GM23338 (cell line): ENCODE results near the gene FNDC3A. TPM values are rescaled to one million over a fixed set of nuclear protein-coding genes. Genes with fewer than 3 reads are reported as not detected.

Experiments used
- ATAC-seq: fragments of 200-7000 bp; cut with Tn5 transposase; 3 replicates; pipeline ENCODE4 v1.9.1; 2020
- DNase-seq: peaks from one replicate; pipeline ENCODE4 v3.0.0-alpha.2; 2015; ENCODE audit warnings: low spot score
- H2AFZ ChIP-seq: fragments of 200-600 bp; sonication (generic); 2 replicates; pipeline ENCODE4 v1.8.0; 2016; ENCODE audit warnings: antibody characterized with exemption, mild to moderate bottlenecking, moderate library complexity
- H3F3A ChIP-seq: fragments of 200-600 bp; sonication (generic); replicated peaks from 2 replicates; pipeline ENCODE4 v1.8.0; 2017; ENCODE audit warnings: antibody characterized with exemption, mixed run types, low read depth
- H3K27ac ChIP-seq: fragments of 200-600 bp; sonication (generic); 2 replicates; pipeline ENCODE4 v1.6.1; 2016; ENCODE audit warnings: low read depth
- H3K27me3 ChIP-seq: fragments of 200-600 bp; sonication (generic); 2 replicates; pipeline ENCODE4 v1.8.0; 2016; ENCODE audit warnings: mild to moderate bottlenecking, mixed run types, moderate library complexity; ENCODE audit not compliant: insufficient read depth
- H3K36me3 ChIP-seq: fragments of 200-600 bp; sonication (generic); 2 replicates; pipeline ENCODE4 v1.8.0; 2016; ENCODE audit warnings: mild to moderate bottlenecking; ENCODE audit not compliant: insufficient read depth
- H3K4me1 ChIP-seq: fragments of 200-600 bp; sonication (generic); 2 replicates; pipeline ENCODE4 v1.8.0; 2016; ENCODE audit warnings: mild to moderate bottlenecking, moderate library complexity; ENCODE audit not compliant: insufficient read depth
- H3K4me2 ChIP-seq: fragments of 200-600 bp; sonication (generic); 2 replicates; pipeline ENCODE4 v1.7.1; 2017; ENCODE audit warnings: mixed run types
- H3K4me3 ChIP-seq: fragments of 200-600 bp; sonication (generic); 2 replicates; pipeline ENCODE4 v1.6.1; 2016; ENCODE audit warnings: mixed run types
- H3K79me2 ChIP-seq: fragments of 200-600 bp; sonication (generic); replicated peaks from 2 replicates; pipeline ENCODE4 v1.8.0; 2017; ENCODE audit warnings: mild to moderate bottlenecking; ENCODE audit not compliant: insufficient read depth
- H3K9me2 ChIP-seq: fragments of 200-600 bp; sonication (generic); 2 replicates; pipeline ENCODE4 v1.8.0; 2017; ENCODE audit not compliant: insufficient read depth
- H4K20me1 ChIP-seq: fragments of 200-600 bp; sonication (generic); replicated peaks from 2 replicates; pipeline ENCODE4 v1.8.0; 2017; ENCODE audit warnings: mild to moderate bottlenecking; ENCODE audit not compliant: insufficient read depth
- H3K27ac Mint-ChIP-seq: 2 replicates; pipeline ENCODE4 v1.8.0; 2020; ENCODE audit warnings: inconsistent platforms, mild to moderate bottlenecking, moderate library complexity, mixed read lengths
- H3K27me3 Mint-ChIP-seq: 3 replicates; pipeline ENCODE4 v1.8.0; 2022; ENCODE audit warnings: low read depth, mild to moderate bottlenecking, moderate library complexity, mixed read lengths, inconsistent platforms; ENCODE audit not compliant: insufficient read depth, poor library complexity
- H3K36me3 Mint-ChIP-seq: 3 replicates; pipeline ENCODE4 v1.8.0; 2021; ENCODE audit warnings: low read depth, mild to moderate bottlenecking, inconsistent platforms, moderate library complexity, mixed read lengths
- H3K4me1 Mint-ChIP-seq: 3 replicates; pipeline ENCODE4 v1.8.0; 2020; ENCODE audit warnings: mild to moderate bottlenecking, inconsistent platforms, mixed read lengths
- H3K4me3 Mint-ChIP-seq: 3 replicates; pipeline ENCODE4 v1.8.0; 2021; ENCODE audit warnings: moderate library complexity, mild to moderate bottlenecking, inconsistent platforms, mixed read lengths
- H3K9me3 Mint-ChIP-seq: 3 replicates; pipeline ENCODE4 v1.8.0; 2020; ENCODE audit warnings: moderate library complexity, mild to moderate bottlenecking, inconsistent platforms, mixed read lengths
- CREB1 ChIP-seq: fragments of 250-450 bp; sonication (Bioruptor Pico); IDR thresholded peaks from 2 replicates; pipeline ENCODE4 v1.5.0; 2020; ENCODE audit warnings: low read depth, mild to moderate bottlenecking, moderate library complexity
- CTCF ChIP-seq, 2 experiments: fragments of 200-600 bp in 1 of 2; sonication (generic) in 1 of 2; conservative IDR thresholded peaks; 2 replicates each; pipeline versions ENCODE4 v1.5.1 to v1.6.1; 2016 to 2017; ENCODE audit warnings: antibody characterized with exemption in 2 of 2, low read depth in 2 of 2, mild to moderate bottlenecking in 2 of 2, moderate library complexity in 1 of 2
- REST ChIP-seq: IDR thresholded peaks from one replicate; pipeline ENCODE4 v1.6.1; 2018; ENCODE audit warnings: antibody characterized with exemption; ENCODE audit not compliant: unreplicated experiment
- STAT1 ChIP-seq: IDR thresholded peaks from one replicate; pipeline ENCODE4 v1.6.1; 2016; ENCODE audit warnings: antibody characterized with exemption; ENCODE audit not compliant: unreplicated experiment
- ZNF114 ChIP-seq: fragments of 250-450 bp; sonication (Bioruptor Pico); IDR thresholded peaks from 2 replicates; pipeline ENCODE4 v1.5.0; 2020; ENCODE audit warnings: mild to moderate bottlenecking, moderate library complexity
- ZNF331 ChIP-seq: fragments of 250-450 bp; sonication (Bioruptor Pico); IDR thresholded peaks from 2 replicates; pipeline ENCODE4 v1.5.0; 2020; ENCODE audit warnings: low read depth, mild to moderate bottlenecking, moderate library complexity
- polyA plus RNA-seq: library from polyadenylated mRNA; unstranded; fragments of >200 nt; fragmentation: Nextera tagmentation; extraction: Ambion mirVana; gene quantifications from 2 replicates; pipeline ENCODE4 v1.2.1, GENCODE V29; 2016
- total RNA-seq: library from RNA; depleted of rRNA; stranded (reverse); fragments of >200 nt; shearing (Covaris generic); gene quantifications from 2 replicates; pipeline ENCODE4 v1.2.3, GENCODE V29; 2014

The FNDC3A gene
- total and polyA plus RNA-seq, 2 experiments from 2014 or later = 10.3 to 31.1 TPM

GRCh38 chr13:49082653-49083536, 107.2 kb downstream of the FNDC3A start:
- Mint-ChIP-seq H3K27ac (peak overlapping the region; percentile 46; the same call in 1 of the 2 replicates), H3K4me1 (no peaks in the 10 kb centered on the region), H3K36me3 (no peaks in the 10 kb centered on the region), H3K27me3 (no peaks in the 10 kb centered on the region), H3K4me3 (no peak overlapping the region), H3K9me3 (no peaks in the 10 kb centered on the region)
- TF ChIP-seq CREB1 (CRISPR knock-in tag) (no peak), ZNF114 (CRISPR knock-in tag) (no peak), REST (no peak), ZNF331 (CRISPR knock-in tag) (no peak), CTCF (conservative IDR thresholded peaks at IDR 0.05; ENCODE audit: low read depth in 2 of 2) (no peak)
- H3K4me2 ChIP-seq = no peak overlapping the region
- H3K27ac ChIP-seq = no peak overlapping the region
- no peak overlapping the region for H2AFZ ChIP-seq
- no peaks in the 10 kb centered on the region for H3K27me3 ChIP-seq
- H3K4me1 ChIP-seq = no peaks in the 10 kb centered on the region
- no peaks in the 10 kb centered on the region for H4K20me1 ChIP-seq
- H3K4me3 ChIP-seq = no peak overlapping the region
- no peak; the same call in 2 of the 3 replicates for ATAC-seq
- H3F3A ChIP-seq = no peaks in the 10 kb centered on the region
- no peaks in the 10 kb centered on the region for H3K9me2 ChIP-seq
- no peaks in the 10 kb centered on the region for H3K79me2 ChIP-seq
- H3K36me3 ChIP-seq = no peaks in the 10 kb centered on the region
- no peak for DNase-seq

- Histone ChIP-seq H3K79me2 (no peaks in the 10 kb centered on the region; the same call in 1 of the 2 replicates), H3K4me2 (no peak overlapping the region), H3K9me2 (no peaks in the 10 kb centered on the region), H3K27me3 (no peaks in the 10 kb centered on the region), H3K36me3 (no peaks in the 10 kb centered on the region), H2AFZ (no peak overlapping the region), H3K4me3 (no peak overlapping the region), H3K27ac (no peak overlapping the region), H3F3A (no peaks in the 10 kb centered on the region), H4K20me1 (peaks cover 4% of the 10 kb centered on the region; the same call in 1 of the 2 replicates), H3K4me1 (no peaks in the 10 kb centered on the region)
- Mint-ChIP-seq H3K27me3 (no peaks in the 10 kb centered on the region), H3K27ac (no peak overlapping the region; the same call in 1 of the 2 replicates), H3K9me3 (no peaks in the 10 kb centered on the region), H3K4me1 (no peaks in the 10 kb centered on the region; the same call in 2 of the 3 replicates), H3K36me3 (no peaks in the 10 kb centered on the region), H3K4me3 (no peak overlapping the region)
- no peak for ATAC-seq
- no peak for DNase-seq
- TF ChIP-seq ZNF331 (CRISPR knock-in tag) = no peak
- TF ChIP-seq CTCF (conservative IDR thresholded peaks at IDR 0.05; ENCODE audit: low read depth in 2 of 2) = no peak
- TF ChIP-seq STAT1 = no peak
Observed at GRCh38 chr13:49084961-49085360, 109.2 kb downstream of the FNDC3A start.
